Keratinocyte (primary cell): ENCODE data around the gene PTPRF. TPM values are rescaled to one million over a fixed set of nuclear protein-coding genes. Genes with fewer than 3 reads are reported as not detected.

Source experiments
- DNase-seq: peaks from one replicate; pipeline ENCODE4 v3.0.0-alpha.2; 2011; ENCODE audit warnings: low read depth, missing footprints, low spot score
- FAIRE-seq: peaks from 2 replicates; lab custom pipeline; 2011; peaks lifted over from hg19 to GRCh38; lab: Jason Lieb, UNC
- H2AFZ ChIP-seq: 2 replicates; pipeline ENCODE4 v1.6.0; 2012; ENCODE audit warnings: low read length, control low read depth, inconsistent platforms; ENCODE audit not compliant: control insufficient read depth
- H3K27ac ChIP-seq: 2 replicates; pipeline ENCODE4 v1.5.1; 2011; ENCODE audit warnings: low read length; ENCODE audit not compliant: control insufficient read depth, insufficient read depth
- H3K27me3 ChIP-seq: 3 replicates; pipeline ENCODE4 v1.6.0; 2011; ENCODE audit warnings: low read length; ENCODE audit not compliant: control insufficient read depth, insufficient read depth; ENCODE audit errors: extremely low read depth
- H3K36me3 ChIP-seq, 2 experiments: 2 replicates in 1 of 2; 3 replicates in 1 of 2; pipeline ENCODE4 v1.5.1; 2011; ENCODE audit warnings: low read length in 2 of 2, mild to moderate bottlenecking in 1 of 2; ENCODE audit not compliant: control insufficient read depth in 2 of 2, insufficient read depth in 2 of 2; ENCODE audit errors: extremely low read depth in 1 of 2
- H3K4me1 ChIP-seq: 3 replicates; pipeline ENCODE4 v1.5.1; 2011; ENCODE audit warnings: low read length; ENCODE audit not compliant: control insufficient read depth, insufficient read depth; ENCODE audit errors: extremely low read depth
- H3K4me2 ChIP-seq: 3 replicates; pipeline ENCODE4 v1.6.0; 2011; ENCODE audit warnings: low read depth, low read length; ENCODE audit not compliant: control insufficient read depth, insufficient read depth; ENCODE audit errors: extremely low read depth
- H3K4me3 ChIP-seq, 3 experiments: fragments of 200-600 bp in 1 of 3; sonication (generic) in 1 of 3; 2 replicates in 2 of 3; 3 replicates in 1 of 3; pipeline ENCODE4 v1.5.1; 2011 to 2016; ENCODE audit warnings: low read length in 3 of 3, mild to moderate bottlenecking in 3 of 3, control low read depth in 2 of 3, inconsistent platforms in 1 of 3, low read depth in 1 of 3, mixed read lengths in 1 of 3, mixed run types in 1 of 3, moderate library complexity in 1 of 3; ENCODE audit not compliant: control insufficient read depth in 2 of 3, insufficient read depth in 2 of 3; ENCODE audit errors: extremely low read depth in 1 of 3
- H3K79me2 ChIP-seq: 2 replicates; pipeline ENCODE4 v1.6.0; 2012; ENCODE audit warnings: low read length; ENCODE audit not compliant: control insufficient read depth, insufficient read depth
- H3K9ac ChIP-seq: 3 replicates; pipeline ENCODE4 v1.6.0; 2011; ENCODE audit warnings: low read length; ENCODE audit not compliant: control insufficient read depth, insufficient read depth; ENCODE audit errors: extremely low read depth
- H3K9me1 ChIP-seq: 3 replicates; pipeline ENCODE4 v1.6.0; 2011; ENCODE audit warnings: low read length; ENCODE audit not compliant: control insufficient read depth, insufficient read depth; ENCODE audit errors: extremely low read depth
- H3K9me3 ChIP-seq: 2 replicates; pipeline ENCODE4 v1.5.1; 2012; ENCODE audit warnings: low read depth, low read length; ENCODE audit not compliant: control insufficient read depth
- H4K20me1 ChIP-seq: 3 replicates; pipeline ENCODE4 v1.6.0; 2011; ENCODE audit warnings: low read length; ENCODE audit not compliant: control insufficient read depth, insufficient read depth; ENCODE audit errors: extremely low read depth
- CTCF ChIP-seq, 3 experiments: IDR thresholded peaks in 1 of 3; conservative IDR thresholded peaks in 1 of 3; optimal IDR thresholded peaks in 1 of 3; 2 replicates in 2 of 3; 3 replicates in 1 of 3; pipeline versions ENCODE3 to v1.5.1; 2011; ENCODE audit warnings: low read length in 3 of 3, mild to moderate bottlenecking in 3 of 3, moderate library complexity in 2 of 3, control low read depth in 1 of 3, inconsistent platforms in 1 of 3; ENCODE audit not compliant: insufficient read depth in 2 of 3; ENCODE audit errors: extremely low read depth in 1 of 3
- EZH2 ChIP-seq: IDR thresholded peaks from one replicate; pipeline ENCODE4 v1.6.1; 2012; ENCODE audit warnings: inconsistent platforms, mild to moderate bottlenecking, low read length, moderate library complexity
- dilution Hi-C: fragments of 300-500 bp; cut with MboI; formaldehyde crosslinking; loops from one replicate; pipeline ENCODE4 v1.7.0; 2020; ENCODE audit warnings: low sequenced_read_pairs; ENCODE audit not compliant: extremely low pct_ligation_motif_present
- polyA plus RNA-seq, 5 experiments: library from polyadenylated mRNA; depleted of rRNA in 3 of 5; stranded (reverse) in 3 of 5; stranded (forward) in 1 of 5; unstranded in 1 of 5; fragments of >200 nt; gene quantifications; 1 replicate in 1 of 5; 2 replicates in 3 of 5; 3 replicates in 1 of 5; pipeline versions ENCODE4 v1.2.1 to v1.2.3, GENCODE V29; 2011 to 2012; ENCODE audit warnings: missing spikeins in 2 of 5, low read depth in 1 of 5, low replicate concordance in 1 of 5

Gene PTPRF
- polyA plus RNA-seq, 1 donor (not counting 4 experiments of a cell fraction or from before 2014, with no cell fraction given) = 161 TPM

DNA sequence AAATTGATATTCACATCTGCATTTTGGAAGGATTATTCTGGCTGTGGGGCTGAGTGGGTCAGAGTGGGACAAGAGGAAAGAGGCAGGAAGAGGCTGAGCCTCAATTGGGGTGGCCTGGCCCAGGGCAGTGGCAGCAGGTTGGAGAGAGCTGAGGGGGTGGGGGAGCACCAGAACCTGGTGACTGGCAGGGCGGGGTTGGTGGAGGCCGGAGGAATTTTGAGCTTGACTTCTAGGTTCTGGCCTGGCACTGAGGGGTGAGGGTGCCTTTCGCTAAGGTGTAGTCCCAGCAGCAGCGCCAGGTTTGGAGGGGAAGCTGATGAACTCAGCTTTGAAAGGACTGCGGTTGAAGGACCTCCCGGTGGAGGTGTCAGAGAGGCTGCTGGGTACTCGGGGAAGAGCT is 85.7 kb downstream of the PTPRF start:
- dilution Hi-C loops = no loop called here

DNA sequence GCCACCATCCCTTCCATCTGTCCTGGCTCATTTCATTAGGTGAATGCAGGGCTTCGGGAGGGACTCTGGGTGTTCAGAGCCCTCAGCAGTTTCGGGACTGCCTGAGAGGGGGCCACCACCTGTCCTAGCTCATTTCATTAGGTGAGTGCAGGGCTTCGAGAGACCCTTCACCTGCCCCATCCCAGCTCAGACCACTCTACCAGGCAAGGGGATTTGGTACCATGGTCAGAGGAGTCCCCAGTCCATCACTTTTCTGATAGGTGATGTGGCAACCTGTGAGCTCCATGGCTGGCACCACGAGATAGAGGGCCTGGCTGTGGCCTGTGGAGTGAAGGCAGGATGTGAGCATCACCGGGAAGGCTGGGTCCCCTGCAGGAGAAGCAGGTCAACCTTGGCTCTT is 86.3 kb downstream of the PTPRF start:
- no peak overlapping the region for H3K9ac ChIP-seq
- no peaks in the 10 kb centered on the region for H3K79me2 ChIP-seq
- H3K36me3 ChIP-seq = peaks cover 56 to 64% of the 10 kb centered on the region in 2 experiments
- FAIRE-seq (no peak), DNase-seq (no peak)
- H3K4me1 ChIP-seq = no peaks in the 10 kb centered on the region
- H3K9me1 ChIP-seq = no peaks in the 10 kb centered on the region
- H3K27ac ChIP-seq = no peak overlapping the region
- no peak overlapping the region for H3K4me2 ChIP-seq
- TF ChIP-seq CTCF (optimal IDR thresholded peaks at IDR 0.05 in 1 of 3, IDR thresholded peaks at IDR 0.05 in 1 of 3, conservative IDR thresholded peaks at IDR 0.05 in 1 of 3; ENCODE audit: extremely low read depth in 1 of 3, insufficient read depth in 2 of 3, low read length in 3 of 3) (no peak), EZH2 (no peak)
- dilution Hi-C loops = no loop called here
- no peak overlapping the region for H2AFZ ChIP-seq
- H3K9me3 ChIP-seq = no peaks in the 10 kb centered on the region
- no peaks in the 10 kb centered on the region for H4K20me1 ChIP-seq
- no peaks in the 10 kb centered on the region for H3K27me3 ChIP-seq
- no peak overlapping the region for H3K4me3 ChIP-seq

More for the DNA sequence above, 85.7 kb downstream of the PTPRF start:
- no peak overlapping the region for H3K27ac ChIP-seq
- H3K4me3 ChIP-seq = no peak overlapping the region
- H3K27me3 ChIP-seq = no peaks in the 10 kb centered on the region
- no peaks in the 10 kb centered on the region for H4K20me1 ChIP-seq
- H3K4me1 ChIP-seq = no peaks in the 10 kb centered on the region
- H3K9ac ChIP-seq = no peak overlapping the region
- DNase-seq (no peak), FAIRE-seq (no peak)
- H3K36me3 ChIP-seq = peaks cover 53 to 63% of the 10 kb centered on the region in 2 experiments
- no peak overlapping the region for H2AFZ ChIP-seq
- H3K9me1 ChIP-seq = no peaks in the 10 kb centered on the region
- H3K79me2 ChIP-seq = no peaks in the 10 kb centered on the region
- H3K9me3 ChIP-seq = no peaks in the 10 kb centered on the region
- TF ChIP-seq CTCF (optimal IDR thresholded peaks at IDR 0.05 in 1 of 3, IDR thresholded peaks at IDR 0.05 in 1 of 3, conservative IDR thresholded peaks at IDR 0.05 in 1 of 3; ENCODE audit: extremely low read depth in 1 of 3, insufficient read depth in 2 of 3, low read length in 3 of 3) (no peak), EZH2 (no peak)
- no peak overlapping the region for H3K4me2 ChIP-seq
